Embryonic facial prominence (tissue), 1 donor: ENCODE data around the gene SOX9.
"Not testable (repeated sequence)": the region's sequence is repeated elsewhere in the genome, so short reads cannot be mapped to it uniquely, and the experiment has no call there.

Experiments
- DNase-seq: peaks from one replicate; pipeline ENCODE4 v3.0.0-alpha.2; 2016; ENCODE audit errors: extremely low spot score

The SOX9 gene

DNA sequence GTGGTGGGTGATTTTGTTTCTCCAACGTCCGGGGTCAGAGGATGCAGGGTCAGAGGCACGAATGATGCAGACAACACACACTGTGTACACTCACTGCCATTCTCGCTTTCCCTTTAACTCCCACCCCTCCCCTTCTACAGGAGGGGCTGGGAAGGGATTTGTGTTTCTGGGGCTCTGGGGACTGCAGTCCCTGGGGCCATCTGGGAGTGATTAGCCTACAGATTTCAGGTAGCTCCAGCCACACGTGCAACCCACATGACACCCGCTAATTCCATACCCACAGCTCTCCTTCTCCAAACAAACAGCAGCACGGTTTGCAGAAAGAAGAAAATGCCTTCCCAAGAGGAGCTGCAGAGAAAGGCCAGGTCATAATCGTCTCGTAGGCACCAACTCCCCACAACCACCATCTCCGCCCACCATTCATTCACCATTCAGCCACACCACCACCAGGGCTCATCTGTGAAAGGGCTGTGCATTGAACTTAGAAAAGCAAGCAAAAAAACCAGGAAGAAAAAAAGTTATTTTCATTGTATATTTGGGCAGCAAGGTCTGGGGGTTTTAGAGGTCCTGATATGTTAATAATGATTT is 9.4 kb upstream of the SOX9 start:
- no peak for DNase-seq

- not testable (repeated sequence) for DNase-seq
Measured at GRCh38 chr17:72111926-72112325, 8.9 kb upstream of the SOX9 start.

- DNase-seq: no peak
Measured at GRCh38 chr17:72113751-72114150, 7.1 kb upstream of the SOX9 start.

- no peak for DNase-seq
Measured at GRCh38 chr17:72115781-72116525, 4.9 kb upstream of the SOX9 start.

GRCh38 chr17:72116661-72117521 is 3.9 kb upstream of the SOX9 start:
- DNase-seq: no peak

GRCh38 chr17:72117535-72118334 is 3.1 kb upstream of the SOX9 start:
- no peak for DNase-seq

- peak; percentile 86 for DNase-seq
Measured at GRCh38 chr17:72118335-72119076, 2.3 kb upstream of the SOX9 start.

DNA sequence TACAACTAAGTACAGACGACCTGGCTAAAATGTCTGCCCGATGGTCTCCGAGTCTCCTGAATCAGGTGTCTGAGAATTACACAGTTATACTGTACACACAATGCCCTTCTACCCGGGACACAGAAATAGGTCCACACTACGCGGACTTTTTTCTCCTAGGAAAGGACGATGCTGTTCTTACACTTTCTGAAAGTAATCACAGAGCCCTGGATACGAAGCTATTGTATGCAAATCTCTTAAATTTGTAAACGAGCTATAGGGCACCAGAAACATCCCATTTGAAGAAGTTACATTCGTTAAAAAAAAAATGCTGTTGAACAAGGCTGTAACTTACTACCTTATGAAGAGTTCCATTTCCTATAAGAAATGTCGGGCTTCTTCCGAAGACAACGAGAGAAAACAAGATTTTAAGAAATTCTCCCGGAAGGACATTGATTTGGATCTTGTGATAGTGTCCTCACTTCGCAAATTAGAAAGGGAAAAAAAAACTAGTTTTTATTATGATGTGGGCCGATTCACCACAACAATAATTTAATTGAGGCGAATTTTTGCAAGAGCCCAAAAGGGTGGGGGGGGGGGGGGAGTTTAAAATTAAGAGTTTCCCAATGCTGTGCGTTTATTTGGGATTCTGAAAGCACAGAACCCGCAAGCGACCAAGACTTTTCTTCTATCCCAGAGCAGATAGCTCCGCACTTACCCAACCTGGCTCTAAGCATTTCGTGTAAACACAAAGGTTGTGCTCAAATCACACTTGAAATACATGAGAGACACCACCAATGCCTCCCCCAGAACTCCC is 1.5 kb upstream of the SOX9 start:
- DNase-seq: no peak

GRCh38 chr17:72119873-72120641 is 763 bp upstream of the SOX9 start:
- peak; percentile 64 for DNase-seq

GRCh38 chr17:72121164-72122009 is 567 bp downstream of the SOX9 start:
- no peak for DNase-seq

- DNase-seq: no peak
Measured at GRCh38 chr17:72122010-72122764, 1.4 kb downstream of the SOX9 start.

- no peak for DNase-seq
Measured at GRCh38 chr17:72122765-72123529, 2.1 kb downstream of the SOX9 start.

DNA sequence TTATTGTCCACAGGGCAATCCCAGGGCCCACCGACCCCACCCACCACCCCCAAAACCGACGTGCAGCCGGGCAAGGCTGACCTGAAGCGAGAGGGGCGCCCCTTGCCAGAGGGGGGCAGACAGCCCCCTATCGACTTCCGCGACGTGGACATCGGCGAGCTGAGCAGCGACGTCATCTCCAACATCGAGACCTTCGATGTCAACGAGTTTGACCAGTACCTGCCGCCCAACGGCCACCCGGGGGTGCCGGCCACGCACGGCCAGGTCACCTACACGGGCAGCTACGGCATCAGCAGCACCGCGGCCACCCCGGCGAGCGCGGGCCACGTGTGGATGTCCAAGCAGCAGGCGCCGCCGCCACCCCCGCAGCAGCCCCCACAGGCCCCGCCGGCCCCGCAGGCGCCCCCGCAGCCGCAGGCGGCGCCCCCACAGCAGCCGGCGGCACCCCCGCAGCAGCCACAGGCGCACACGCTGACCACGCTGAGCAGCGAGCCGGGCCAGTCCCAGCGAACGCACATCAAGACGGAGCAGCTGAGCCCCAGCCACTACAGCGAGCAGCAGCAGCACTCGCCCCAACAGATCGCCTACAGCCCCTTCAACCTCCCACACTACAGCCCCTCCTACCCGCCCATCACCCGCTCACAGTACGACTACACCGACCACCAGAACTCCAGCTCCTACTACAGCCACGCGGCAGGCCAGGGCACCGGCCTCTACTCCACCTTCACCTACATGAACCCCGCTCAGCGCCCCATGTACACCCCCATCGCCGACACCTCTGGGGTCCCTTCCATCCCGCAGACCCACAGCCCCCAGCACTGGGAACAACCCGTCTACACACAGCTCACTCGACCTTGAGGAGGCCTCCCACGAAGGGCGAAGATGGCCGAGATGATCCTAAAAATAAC is 3.0 kb downstream of the SOX9 start:
- DNase-seq: no peak

- no peak for DNase-seq
Measured at GRCh38 chr17:72124438-72124775, 3.6 kb downstream of the SOX9 start.

- no peak for DNase-seq
Measured at GRCh38 chr17:72125226-72125651, 4.4 kb downstream of the SOX9 start.

DNA sequence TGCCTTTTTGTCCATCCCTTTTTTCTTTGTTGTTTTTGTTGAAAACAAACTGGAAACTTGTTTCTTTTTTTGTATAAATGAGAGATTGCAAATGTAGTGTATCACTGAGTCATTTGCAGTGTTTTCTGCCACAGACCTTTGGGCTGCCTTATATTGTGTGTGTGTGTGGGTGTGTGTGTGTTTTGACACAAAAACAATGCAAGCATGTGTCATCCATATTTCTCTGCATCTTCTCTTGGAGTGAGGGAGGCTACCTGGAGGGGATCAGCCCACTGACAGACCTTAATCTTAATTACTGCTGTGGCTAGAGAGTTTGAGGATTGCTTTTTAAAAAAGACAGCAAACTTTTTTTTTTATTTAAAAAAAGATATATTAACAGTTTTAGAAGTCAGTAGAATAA is 4.9 kb downstream of the SOX9 start:
- DNase-seq: no peak
